HG03095 (cell line): ENCODE measurements around the gene TLCD1.
A peak's percentile ranks its signal among the peaks of the same experiment; 100 is the strongest.
"Not testable (repeated sequence)": the region's sequence is repeated elsewhere in the genome, so short reads cannot be mapped to it uniquely, and the experiment has no call there.

Experiments used
- ATAC-seq: cut with Tn5 transposase; IDR thresholded peaks from one replicate; pipeline ENCODE4 v1.9.1; 2021; ENCODE audit warnings: moderate library complexity; ENCODE audit not compliant: unreplicated experiment

Gene TLCD1

GRCh38 chr17:28729950-28730330 lies 3.9 kb upstream of the TLCD1 start:
- no peak for ATAC-seq

GRCh38 chr17:28728364-28729200 lies 2.5 kb upstream of the TLCD1 start, which contains the start of gene NEK8:
Gene NEK8 (plus strand): TSS chr17:28728788. CDS start chr17:28728814, 26 bp downstream.
- peak; percentile 28 for ATAC-seq

GRCh38 chr17:28726627-28727491 lies 826 bp upstream of the TLCD1 start:
- peak; percentile 32 for ATAC-seq

- no peak for ATAC-seq
Observed at GRCh38 chr17:28725660-28726225, 290 bp downstream of the TLCD1 start.

GRCh38 chr17:28725166-28725659 lies 820 bp downstream of the TLCD1 start:
- no peak for ATAC-seq

GRCh38 chr17:28724500-28725165 lies 1.4 kb downstream of the TLCD1 start:
- ATAC-seq = no peak

- not testable (repeated sequence) for ATAC-seq
Observed at GRCh38 chr17:28723836-28724499, 2.1 kb downstream of the TLCD1 start.

- no peak for ATAC-seq
Observed at GRCh38 chr17:28723159-28723835, 2.7 kb downstream of the TLCD1 start.

GRCh38 chr17:28722417-28723158 lies 3.4 kb downstream of the TLCD1 start:
- no peak for ATAC-seq

GRCh38 chr17:28720997-28721329 lies 5.1 kb downstream of the TLCD1 start:
- ATAC-seq = not testable (repeated sequence)

- no peak for ATAC-seq
Observed at GRCh38 chr17:28720247-28720996, 5.6 kb downstream of the TLCD1 start.

GRCh38 chr17:28719021-28719433 lies 7.0 kb downstream of the TLCD1 start:
- no peak for ATAC-seq

- no peak for ATAC-seq
Observed at GRCh38 chr17:28718333-28719020, 7.6 kb downstream of the TLCD1 start.

- no peak for ATAC-seq
Observed at GRCh38 chr17:28717578-28718332, 8.3 kb downstream of the TLCD1 start, which contains the start of gene RAB34. Gene RAB34 (minus strand): TSS chr17:28717868. CDS start chr17:28717266, 602 bp downstream.

GRCh38 chr17:28716740-28717577 lies 9.1 kb downstream of the TLCD1 start:
- no peak for ATAC-seq

GRCh38 chr17:28715217-28715616 lies 10.8 kb downstream of the TLCD1 start:
- ATAC-seq = no peak
